Smooth muscle cell (in vitro differentiated cells): ENCODE results near the gene CAPN5. TPM values are rescaled to one million over a fixed set of nuclear protein-coding genes. Genes with fewer than 3 reads are reported as not detected.

Source experiments
- DNase-seq: peaks from one replicate; lab custom pipeline; 2025; ENCODE audit not compliant: unreplicated experiment; lab: John Stamatoyannopoulos, UW
- H2AFZ ChIP-seq: fragments of 200-600 bp; sonication (generic); 2 replicates; pipeline ENCODE4 v1.6.0; 2016; ENCODE audit warnings: antibody characterized with exemption, low read depth, mild to moderate bottlenecking
- H3F3A ChIP-seq: fragments of 200-600 bp; sonication (generic); 2 replicates; pipeline ENCODE4 v1.6.0; 2017; ENCODE audit warnings: antibody characterized with exemption, low read depth
- H3K27ac ChIP-seq: fragments of 200-600 bp; sonication (generic); 2 replicates; pipeline ENCODE4 v1.5.1; 2016; ENCODE audit warnings: low read depth, mild to moderate bottlenecking
- H3K27me3 ChIP-seq: fragments of 200-600 bp; sonication (generic); 2 replicates; pipeline ENCODE4 v1.6.1; 2016; ENCODE audit warnings: low read depth, mild to moderate bottlenecking
- H3K36me3 ChIP-seq: fragments of 200-600 bp; sonication (generic); 2 replicates; pipeline ENCODE4 v1.5.1; 2016; ENCODE audit warnings: low read depth
- H3K4me1 ChIP-seq: fragments of 200-600 bp; sonication (generic); 2 replicates; pipeline ENCODE4 v1.5.1; 2016; ENCODE audit warnings: low read depth
- H3K4me2 ChIP-seq: fragments of 200-600 bp; sonication (generic); 2 replicates; pipeline ENCODE4 v1.6.0; 2016; ENCODE audit warnings: mild to moderate bottlenecking
- H3K4me3 ChIP-seq: fragments of 200-600 bp; sonication (generic); 2 replicates; pipeline ENCODE4 v1.5.1; 2016; ENCODE audit warnings: mild to moderate bottlenecking
- H3K79me2 ChIP-seq: fragments of 200-600 bp; sonication (generic); 2 replicates; pipeline ENCODE4 v1.6.0; 2016; ENCODE audit warnings: low read depth, mild to moderate bottlenecking
- H3K9ac ChIP-seq: fragments of 200-600 bp; sonication (generic); 2 replicates; pipeline ENCODE4 v1.6.0; 2016; ENCODE audit warnings: low read depth
- H3K9me3 ChIP-seq: fragments of 200-600 bp; sonication (generic); replicated peaks from 2 replicates; pipeline ENCODE4 v1.5.1; 2016; ENCODE audit warnings: low read depth
- H4K20me1 ChIP-seq: fragments of 200-600 bp; sonication (generic); 2 replicates; pipeline ENCODE4 v1.6.0; 2016; ENCODE audit warnings: low read depth
- CTCF ChIP-seq: fragments of 200-600 bp; sonication (generic); IDR thresholded peaks from 2 replicates; pipeline ENCODE4 v1.5.1; 2017; ENCODE audit warnings: borderline replicate concordance, mild to moderate bottlenecking, antibody characterized with exemption; ENCODE audit not compliant: insufficient read depth, poor library complexity, severe bottlenecking
- WGBS: methylation state at CpG from one replicate; pipeline ENCODE4 v1.1.7; 2016; ENCODE audit warnings: low lambda C conversion rate; 5-methylcytosine and 5-hydroxymethylcytosine counted together
- polyA plus RNA-seq: library from polyadenylated mRNA; unstranded; fragments of >200 nt; fragmentation: Nextera tagmentation; extraction: Ambion mirVana; gene quantifications from 2 replicates; pipeline ENCODE4 v1.2.1, GENCODE V29; 2016
- total RNA-seq: library from RNA; depleted of rRNA; stranded (reverse); fragments of >200 nt; gene quantifications from 2 replicates; pipeline ENCODE4 v1.2.3, GENCODE V29; 2014

The CAPN5 gene
- total and polyA plus RNA-seq, 2 experiments from 2014 or later = 15.5 to 23.1 TPM

- H4K20me1 ChIP-seq = no peaks in the 10 kb centered on the region
- H3K79me2 ChIP-seq = no peaks in the 10 kb centered on the region
- no peaks in the 10 kb centered on the region for H3K36me3 ChIP-seq
- no peak overlapping the region for H2AFZ ChIP-seq
- no peak overlapping the region for H3K27ac ChIP-seq
- no peak overlapping the region for H3K4me2 ChIP-seq
- H3K9me3 ChIP-seq = no peaks in the 10 kb centered on the region
- no peaks in the 10 kb centered on the region for H3K4me1 ChIP-seq
- no peak overlapping the region for H3K9ac ChIP-seq
- no peaks in the 10 kb centered on the region for H3F3A ChIP-seq
- TF ChIP-seq CTCF = no peak
- no peak overlapping the region for H3K4me3 ChIP-seq
- DNase-seq = no peak
- 89% methylated on average over 16 of the region's 16 CpGs for WGBS
- peaks cover 26% of the 10 kb centered on the region for H3K27me3 ChIP-seq
Observed at GRCh38 chr11:77038825-77039326, 27.9 kb upstream of the CAPN5 start.

GRCh38 chr11:77039491-77040400 is 27.0 kb upstream of the CAPN5 start:
- 26% methylated on average over 103 of the region's 109 CpGs for WGBS
- H3K4me3 ChIP-seq = peak overlapping the region; percentile 42
- DNase-seq = no peak

GRCh38 chr11:77040401-77040777 is 26.4 kb upstream of the CAPN5 start:
- Histone ChIP-seq H3K4me1 (no peaks in the 10 kb centered on the region), H2AFZ (no peak overlapping the region), H3K4me2 (no peak overlapping the region), H3K27ac (no peak overlapping the region), H3K36me3 (no peaks in the 10 kb centered on the region), H4K20me1 (no peaks in the 10 kb centered on the region), H3K79me2 (no peaks in the 10 kb centered on the region), H3K9me3 (no peaks in the 10 kb centered on the region), H3K9ac (no peak overlapping the region), H3K27me3 (peaks cover 30% of the 10 kb centered on the region), H3F3A (no peaks in the 10 kb centered on the region), H3K4me3 (no peak overlapping the region)
- no peak for DNase-seq
- 98% methylated on average over 37 of the region's 37 CpGs for WGBS
- TF ChIP-seq CTCF = no peak

More at GRCh38 chr11:77039491-77040400, 27.0 kb upstream of the CAPN5 start:
- Histone ChIP-seq H3K36me3 (no peaks in the 10 kb centered on the region), H3F3A (no peaks in the 10 kb centered on the region), H3K27ac (no peak overlapping the region), H3K4me1 (no peaks in the 10 kb centered on the region), H3K9ac (no peak overlapping the region), H2AFZ (peak overlapping the region; percentile 62), H3K27me3 (peaks cover 26% of the 10 kb centered on the region), H3K79me2 (no peaks in the 10 kb centered on the region), H4K20me1 (no peaks in the 10 kb centered on the region), H3K4me2 (peak overlapping the region; percentile 87), H3K9me3 (no peaks in the 10 kb centered on the region)
- peak; percentile 46 for TF ChIP-seq CTCF
